Measurements from ENCODE around the gene MAP3K7. TPM values are rescaled to one million over a fixed set of nuclear protein-coding genes. Genes with fewer than 3 reads are reported as not detected.

MAP3K7 gene
- total and polyA plus RNA-seq, 7 donors = 8.9 to 22.1 (median 18.9) TPM

DNA sequence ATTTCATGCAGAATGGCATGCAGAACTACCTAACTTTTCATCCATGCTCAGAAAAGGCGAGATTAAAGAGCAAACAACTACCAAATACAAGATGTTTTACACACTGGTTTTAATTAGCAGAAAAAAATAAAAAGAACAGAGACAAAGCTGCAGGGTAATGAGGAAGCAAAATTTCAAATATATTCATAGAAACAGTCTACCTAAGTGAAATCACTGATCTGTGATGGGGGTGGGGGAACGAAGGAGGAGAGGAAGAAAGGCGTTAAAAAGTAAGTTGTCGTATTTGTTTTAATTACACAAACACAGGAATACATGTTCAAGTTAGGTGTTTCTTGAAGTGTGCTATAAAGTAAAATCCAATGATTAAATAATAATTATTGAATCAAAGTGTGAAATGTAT, 42.1 kb downstream of the MAP3K7 start:
- H3K4me3 ChIP-seq = no peak overlapping the region
- peaks cover 18 to 85% of the 10 kb centered on the region in 2 donors for H3K36me3 ChIP-seq (ENCODE audit: insufficient read depth in 1 of 2, low read depth in 1 of 2)

GRCh38 chr6:90544081-90544480, 42.8 kb downstream of the MAP3K7 start:
- Histone ChIP-seq H3K4me1 (no peaks in the 10 kb centered on the region), H3K27me3 (ENCODE audit: insufficient read depth in 3 of 3, low read length in 2 of 3) (no peaks in the 10 kb centered on the region), H3K4me3 (no peak overlapping the region), H3K36me3 (ENCODE audit: insufficient read depth in 1 of 2, low read depth in 1 of 2) (peaks cover 18 to 79% of the 10 kb centered on the region in 2 donors), H3K9me3 (no peaks in the 10 kb centered on the region), H3K27ac (no peak overlapping the region)
- DNase-seq (no peak), ATAC-seq (no peak)
- TF ChIP-seq, protein P1, sequence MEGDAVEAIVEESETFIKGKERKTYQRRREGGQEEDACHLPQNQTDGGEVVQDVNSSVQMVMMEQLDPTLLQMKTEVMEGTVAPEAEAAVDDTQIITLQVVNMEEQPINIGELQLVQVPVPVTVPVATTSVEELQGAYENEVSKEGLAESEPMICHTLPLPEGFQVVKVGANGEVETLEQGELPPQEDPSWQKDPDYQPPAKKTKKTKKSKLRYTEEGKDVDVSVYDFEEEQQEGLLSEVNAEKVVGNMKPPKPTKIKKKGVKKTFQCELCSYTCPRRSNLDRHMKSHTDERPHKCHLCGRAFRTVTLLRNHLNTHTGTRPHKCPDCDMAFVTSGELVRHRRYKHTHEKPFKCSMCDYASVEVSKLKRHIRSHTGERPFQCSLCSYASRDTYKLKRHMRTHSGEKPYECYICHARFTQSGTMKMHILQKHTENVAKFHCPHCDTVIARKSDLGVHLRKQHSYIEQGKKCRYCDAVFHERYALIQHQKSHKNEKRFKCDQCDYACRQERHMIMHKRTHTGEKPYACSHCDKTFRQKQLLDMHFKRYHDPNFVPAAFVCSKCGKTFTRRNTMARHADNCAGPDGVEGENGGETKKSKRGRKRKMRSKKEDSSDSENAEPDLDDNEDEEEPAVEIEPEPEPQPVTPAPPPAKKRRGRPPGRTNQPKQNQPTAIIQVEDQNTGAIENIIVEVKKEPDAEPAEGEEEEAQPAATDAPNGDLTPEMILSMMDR (IDR thresholded peaks at IDR 0.05) = no peak
- intact Hi-C loops (cut with DNase I) = no loop called here

More for the DNA sequence above, 42.1 kb downstream of the MAP3K7 start:
- DNase-seq = no peak
- Histone ChIP-seq H3K4me1 (no peaks in the 10 kb centered on the region), H3K27ac (no peak overlapping the region), H3K9me3 (no peaks in the 10 kb centered on the region), H3K27me3 (ENCODE audit: insufficient read depth in 3 of 3, low read length in 2 of 3) (no peaks in the 10 kb centered on the region)
- intact Hi-C loops (cut with DNase I) = no loop called here
- WGBS, 3 donors = 94 to 95% (median 94%) methylated on average over 4 of the region's 4 CpGs
- TF ChIP-seq, protein P1 (IDR thresholded peaks at IDR 0.05) = no peak
- ATAC-seq = no peak

DNA sequence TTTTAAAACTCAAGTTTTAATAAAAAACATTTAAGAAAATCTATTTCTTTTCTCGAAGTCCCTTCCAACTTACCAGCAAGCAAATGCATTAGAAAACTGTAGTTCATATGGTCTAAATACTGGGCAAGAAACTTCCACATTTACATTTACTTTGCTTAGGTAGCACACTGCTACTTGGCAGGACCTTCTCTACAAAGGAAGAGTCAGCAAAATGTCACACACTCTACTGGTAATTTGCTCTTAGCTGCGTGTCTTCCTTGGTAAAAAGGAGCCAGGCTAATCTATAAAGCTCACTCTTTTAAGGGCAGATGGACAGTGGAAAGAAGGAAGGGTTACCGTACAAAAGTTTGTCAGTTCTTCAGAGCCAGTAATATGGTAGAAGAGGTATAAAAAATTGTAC, 45.7 kb downstream of the MAP3K7 start:
- peaks cover 8 to 60% of the 10 kb centered on the region in 2 donors for H3K36me3 ChIP-seq (ENCODE audit: insufficient read depth in 1 of 2, low read depth in 1 of 2)
- ATAC-seq = no peak
- intact Hi-C loops (cut with DNase I) = no loop called here

DNA sequence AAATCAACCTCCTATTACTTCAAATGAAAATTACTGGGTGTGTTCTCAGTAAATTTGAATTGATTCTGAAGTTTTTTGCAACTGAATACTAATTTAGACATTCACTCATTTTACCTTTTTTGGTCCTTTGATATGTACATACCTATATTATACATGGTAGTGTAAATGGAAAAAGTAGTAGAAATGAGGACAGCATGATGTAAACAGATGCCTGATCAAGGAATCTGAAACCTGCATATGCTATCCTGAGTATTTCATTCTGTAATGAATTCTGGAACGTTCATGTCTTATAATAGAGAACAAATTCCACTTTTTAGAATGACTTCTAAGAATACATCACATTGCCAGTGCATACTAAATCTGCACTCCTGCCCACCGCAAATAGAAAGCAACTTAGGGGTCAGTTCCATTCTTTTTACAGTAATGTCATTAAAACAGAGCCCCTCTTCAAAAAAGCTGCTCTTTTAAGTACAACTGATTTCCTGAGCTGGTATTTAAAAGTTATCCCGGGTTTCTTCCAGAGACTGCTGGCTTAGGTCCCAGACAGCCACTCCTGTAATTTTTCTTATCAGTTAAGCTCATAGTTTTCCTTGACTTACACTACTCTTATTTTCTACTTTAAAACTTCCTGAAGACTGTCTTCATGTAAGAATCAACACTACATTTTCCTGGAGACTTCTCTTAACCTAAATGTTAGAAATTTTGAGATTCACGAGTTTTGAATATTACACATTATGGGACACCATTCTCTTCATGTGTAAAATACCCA, 48.4 kb downstream of the MAP3K7 start:
- WGBS, 3 donors = 44 to 49% (median 45%) methylated on average over 4 of the region's 4 CpGs
- H3K9me3 ChIP-seq = no peaks in the 10 kb centered on the region
- no peak overlapping the region for H3K27ac ChIP-seq
- no peak for ATAC-seq
- intact Hi-C loops (cut with DNase I) = no loop called here
- TF ChIP-seq, protein P1 (IDR thresholded peaks at IDR 0.05) = no peak
- H3K27me3 ChIP-seq (ENCODE audit: insufficient read depth in 3 of 3, low read length in 2 of 3) = no peaks in the 10 kb centered on the region
- no peak for DNase-seq
- peaks cover 0 to 59% of the 10 kb centered on the region in 2 donors for H3K36me3 ChIP-seq (ENCODE audit: insufficient read depth in 1 of 2, low read depth in 1 of 2)
- H3K4me3 ChIP-seq = no peak overlapping the region
- no peaks in the 10 kb centered on the region for H3K4me1 ChIP-seq

More for the DNA sequence above, 45.7 kb downstream of the MAP3K7 start:
- Histone ChIP-seq H3K4me1 (no peaks in the 10 kb centered on the region), H3K9me3 (no peaks in the 10 kb centered on the region), H3K27ac (no peak overlapping the region), H3K4me3 (no peak overlapping the region), H3K27me3 (ENCODE audit: insufficient read depth in 3 of 3, low read length in 2 of 3) (no peaks in the 10 kb centered on the region)
- TF ChIP-seq, protein P1 (IDR thresholded peaks at IDR 0.05) = no peak
- no peak for DNase-seq
- 91 to 96% (median 93%) methylated on average over 3 of the region's 3 CpGs for whole genome bisulfite sequencing, 3 donors
